NCI-H1436 (cell line): ENCODE measurements around the gene ACAP3.

Source experiments
- DNase-seq: peaks from one replicate; lab custom pipeline; 2025; lab: John Stamatoyannopoulos, UW

The ACAP3 gene

DNA sequence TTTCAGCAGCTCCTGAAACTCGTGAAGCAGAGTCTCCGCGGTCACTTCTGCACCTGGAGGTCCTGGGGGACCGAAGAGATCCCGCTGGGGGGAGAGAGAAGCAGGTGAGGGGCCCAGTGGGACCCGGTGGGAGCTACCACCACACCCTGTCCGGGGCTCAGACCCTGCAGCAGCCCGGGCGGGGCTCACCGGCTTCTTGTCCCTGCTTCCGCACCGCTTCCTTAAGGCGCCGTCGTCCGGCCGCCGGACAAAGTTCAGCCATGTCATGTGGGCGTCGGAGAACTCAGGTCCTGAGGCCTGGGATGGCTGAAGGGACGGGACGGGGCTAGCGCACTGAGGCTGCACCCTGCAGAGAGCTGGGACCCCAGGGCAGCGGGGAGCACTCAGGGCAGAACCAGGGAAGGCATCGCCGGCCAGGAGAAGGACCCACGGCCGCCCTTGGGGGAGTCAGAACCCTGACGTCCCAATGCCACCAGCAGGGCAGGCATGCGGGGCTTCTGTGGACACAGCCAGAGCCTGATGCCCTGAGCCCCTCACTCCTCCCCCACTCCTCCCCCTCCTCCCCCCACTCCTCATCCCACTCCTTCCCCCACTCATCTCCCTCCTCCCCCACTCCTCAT, 63.4 kb downstream of the ACAP3 start:
- DNase-seq: no peak

GRCh38 chr1:1243807-1244191, 63.9 kb downstream of the ACAP3 start:
- no peak for DNase-seq

DNA sequence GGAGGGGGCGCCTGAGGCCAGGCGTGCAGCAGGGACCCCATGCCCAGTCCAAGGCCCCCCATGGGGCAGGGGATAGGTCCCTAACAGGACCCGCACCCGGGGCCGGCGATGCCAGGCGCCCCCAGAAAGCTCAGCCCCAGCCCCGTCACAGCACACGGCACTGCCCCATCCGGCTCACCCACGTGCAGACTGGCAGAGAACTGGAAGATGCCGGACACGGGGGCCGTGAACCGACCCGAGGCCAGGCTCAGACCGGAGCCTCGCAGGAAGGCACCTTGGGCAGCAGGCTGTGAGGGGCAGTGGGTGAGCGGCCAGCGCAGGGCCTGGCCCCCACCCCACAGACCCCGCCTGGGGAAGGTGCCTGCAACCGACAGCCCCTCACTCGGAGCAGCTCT, 64.5 kb downstream of the ACAP3 start:
- DNase-seq: no peak

GRCh38 chr1:1242461-1243265, 65.1 kb downstream of the ACAP3 start:
- no peak for DNase-seq
